HG02610 (cell line): Measurements from ENCODE around the gene FOXP1.
A peak's percentile ranks its signal among the peaks of the same experiment; 100 is the strongest.

Experiments
- ATAC-seq: cut with Tn5 transposase; IDR thresholded peaks from one replicate; pipeline ENCODE4 v1.9.1; 2021; ENCODE audit warnings: mild to moderate bottlenecking, moderate library complexity; ENCODE audit not compliant: unreplicated experiment

The FOXP1 gene

GRCh38 chr3:71095511-71096291, 487.8 kb downstream of the FOXP1 start:
- no peak for ATAC-seq

GRCh38 chr3:71094658-71095209, 488.8 kb downstream of the FOXP1 start:
- no peak for ATAC-seq

- ATAC-seq = no peak
Measured at GRCh38 chr3:71092665-71093064, 490.9 kb downstream of the FOXP1 start.

- no peak for ATAC-seq
Measured at GRCh38 chr3:71090207-71090606, 493.3 kb downstream of the FOXP1 start.

GRCh38 chr3:71089271-71089847, 494.2 kb downstream of the FOXP1 start:
- ATAC-seq = no peak

GRCh38 chr3:71088742-71089141, 494.8 kb downstream of the FOXP1 start:
- ATAC-seq = no peak

GRCh38 chr3:71088019-71088708, 495.4 kb downstream of the FOXP1 start:
- no peak for ATAC-seq

- peak; percentile 91 for ATAC-seq
Measured at GRCh38 chr3:71087143-71088018, 496.1 kb downstream of the FOXP1 start.

- no peak for ATAC-seq
Measured at GRCh38 chr3:71086777-71087142, 496.8 kb downstream of the FOXP1 start.

- ATAC-seq = no peak
Measured at GRCh38 chr3:71083726-71084131, 499.8 kb downstream of the FOXP1 start.

GRCh38 chr3:71082833-71083232, 500.7 kb downstream of the FOXP1 start:
- ATAC-seq = no peak

GRCh38 chr3:71080517-71081083, 502.9 kb downstream of the FOXP1 start:
- no peak for ATAC-seq

- no peak for ATAC-seq
Measured at GRCh38 chr3:71078723-71079525, 504.6 kb downstream of the FOXP1 start.

- no peak for ATAC-seq
Measured at GRCh38 chr3:71078199-71078598, 505.3 kb downstream of the FOXP1 start.

- no peak for ATAC-seq
Measured at GRCh38 chr3:71077070-71077469, 506.5 kb downstream of the FOXP1 start.

- no peak for ATAC-seq
Measured at GRCh38 chr3:71076361-71077002, 507.0 kb downstream of the FOXP1 start.

- ATAC-seq = no peak
Measured at GRCh38 chr3:71075494-71075893, 508.0 kb downstream of the FOXP1 start.

GRCh38 chr3:71074423-71074822, 509.1 kb downstream of the FOXP1 start:
- no peak for ATAC-seq

- ATAC-seq = no peak
Measured at GRCh38 chr3:71072986-71073385, 510.5 kb downstream of the FOXP1 start.
